Adipocyte (in vitro differentiated cells): ENCODE data around the gene SCN1A.
A peak's percentile ranks its signal among the peaks of the same experiment; 100 is the strongest.
"Not testable (repeated sequence)": the region's sequence is repeated elsewhere in the genome, so short reads cannot be mapped to it uniquely, and the experiment has no call there.

Experiments used
- DNase-seq: peaks from one replicate; pipeline ENCODE4 v3.0.0-alpha.2; 2015; ENCODE audit warnings: low read depth
- H3K27me3 ChIP-seq: replicated peaks from 2 replicates; pipeline ENCODE4 v1.7.0; 2013; ENCODE audit warnings: mild to moderate bottlenecking, low read length, moderate library complexity; ENCODE audit not compliant: control insufficient read depth, insufficient read depth
- H3K36me3 ChIP-seq: 2 replicates; pipeline ENCODE4 v1.7.0; 2013; ENCODE audit warnings: low read length, mild to moderate bottlenecking, moderate library complexity; ENCODE audit not compliant: control insufficient read depth, insufficient read depth, severe bottlenecking
- H3K4me1 ChIP-seq: 2 replicates; pipeline ENCODE4 v1.7.0; 2013; ENCODE audit warnings: mild to moderate bottlenecking, low read length, moderate library complexity; ENCODE audit not compliant: control insufficient read depth, insufficient read depth
- H3K4me3 ChIP-seq: 2 replicates; pipeline ENCODE4 v1.7.0; 2013; ENCODE audit warnings: mild to moderate bottlenecking, low read length, moderate library complexity
- H3K9ac ChIP-seq: 2 replicates; pipeline ENCODE4 v1.7.0; 2013; ENCODE audit warnings: mild to moderate bottlenecking, low read length, moderate library complexity
- H3K9me3 ChIP-seq: 2 replicates; pipeline ENCODE4 v1.7.0; 2013; ENCODE audit warnings: mild to moderate bottlenecking, low read length, moderate library complexity; ENCODE audit not compliant: control insufficient read depth

Gene SCN1A

GRCh38 chr2:166041613-166042012 lies 86.2 kb downstream of the SCN1A start:
- H3K9ac ChIP-seq, result no peak overlapping the region
- no peak for DNase-seq
- H3K36me3 ChIP-seq, result no peaks in the 10 kb centered on the region
- no peaks in the 10 kb centered on the region for H3K27me3 ChIP-seq
- H3K4me3 ChIP-seq, result no peak overlapping the region
- no peaks in the 10 kb centered on the region for H3K9me3 ChIP-seq
- no peaks in the 10 kb centered on the region for H3K4me1 ChIP-seq

GRCh38 chr2:166032361-166032760 lies 95.5 kb downstream of the SCN1A start:
- Histone ChIP-seq H3K9ac (no peak overlapping the region), H3K4me3 (no peak overlapping the region), H3K27me3 (no peaks in the 10 kb centered on the region), H3K36me3 (no peaks in the 10 kb centered on the region), H3K9me3 (no peaks in the 10 kb centered on the region), H3K4me1 (peaks cover 7% of the 10 kb centered on the region)
- peak; percentile 51 for DNase-seq

GRCh38 chr2:166031054-166031453 lies 96.8 kb downstream of the SCN1A start:
- Histone ChIP-seq H3K4me1 (peaks cover 7% of the 10 kb centered on the region), H3K9ac (no peak overlapping the region)
- no peak for DNase-seq

GRCh38 chr2:166025313-166025712 lies 102.5 kb downstream of the SCN1A start:
- H3K27me3 ChIP-seq, result no peaks in the 10 kb centered on the region
- no peaks in the 10 kb centered on the region for H3K36me3 ChIP-seq
- no peak for DNase-seq
- H3K9me3 ChIP-seq, result no peaks in the 10 kb centered on the region
- no peak overlapping the region for H3K4me3 ChIP-seq
- no peaks in the 10 kb centered on the region for H3K4me1 ChIP-seq
- no peak overlapping the region for H3K9ac ChIP-seq

More at GRCh38 chr2:166031054-166031453, 96.8 kb downstream of the SCN1A start:
- H3K27me3 ChIP-seq, result no peaks in the 10 kb centered on the region
- H3K36me3 ChIP-seq, result no peaks in the 10 kb centered on the region
- H3K9me3 ChIP-seq, result no peaks in the 10 kb centered on the region
- H3K4me3 ChIP-seq, result no peak overlapping the region

GRCh38 chr2:166017208-166017607 lies 110.6 kb downstream of the SCN1A start:
- H3K36me3 ChIP-seq, result no peaks in the 10 kb centered on the region
- H3K9ac ChIP-seq, result no peak overlapping the region
- no peaks in the 10 kb centered on the region for H3K27me3 ChIP-seq
- no peaks in the 10 kb centered on the region for H3K4me1 ChIP-seq
- DNase-seq, result no peak
- peaks cover 6% of the 10 kb centered on the region for H3K9me3 ChIP-seq
- no peak overlapping the region for H3K4me3 ChIP-seq

- DNase-seq, result no peak
- Histone ChIP-seq H3K9me3 (peaks cover 4% of the 10 kb centered on the region), H3K9ac (no peak overlapping the region), H3K27me3 (no peaks in the 10 kb centered on the region), H3K4me1 (no peaks in the 10 kb centered on the region), H3K36me3 (no peaks in the 10 kb centered on the region), H3K4me3 (no peak overlapping the region)
Measured at GRCh38 chr2:166013878-166014277, 113.9 kb downstream of the SCN1A start.

- H3K9me3 ChIP-seq, result no peaks in the 10 kb centered on the region
- H3K9ac ChIP-seq, result no peak overlapping the region
- H3K36me3 ChIP-seq, result no peaks in the 10 kb centered on the region
- no peaks in the 10 kb centered on the region for H3K4me1 ChIP-seq
- H3K4me3 ChIP-seq, result no peak overlapping the region
- H3K27me3 ChIP-seq, result no peaks in the 10 kb centered on the region
- no peak for DNase-seq
Measured at GRCh38 chr2:166011660-166012059, 116.2 kb downstream of the SCN1A start.

GRCh38 chr2:166000401-166000800 lies 127.4 kb downstream of the SCN1A start:
- Histone ChIP-seq H3K4me1 (peaks cover 4% of the 10 kb centered on the region), H3K36me3 (no peaks in the 10 kb centered on the region), H3K9ac (no peak overlapping the region), H3K4me3 (no peak overlapping the region), H3K27me3 (no peaks in the 10 kb centered on the region), H3K9me3 (no peaks in the 10 kb centered on the region)
- no peak for DNase-seq

GRCh38 chr2:165990846-165991245 lies 137.0 kb downstream of the SCN1A start:
- Histone ChIP-seq H3K27me3 (no peaks in the 10 kb centered on the region), H3K4me3 (no peak overlapping the region), H3K9ac (no peak overlapping the region), H3K36me3 (no peaks in the 10 kb centered on the region), H3K4me1 (no peaks in the 10 kb centered on the region), H3K9me3 (no peaks in the 10 kb centered on the region)
- no peak for DNase-seq

- Histone ChIP-seq H3K36me3 (no peaks in the 10 kb centered on the region), H3K27me3 (no peaks in the 10 kb centered on the region), H3K4me1 (no peaks in the 10 kb centered on the region), H3K9me3 (no peaks in the 10 kb centered on the region), H3K4me3 (no peak overlapping the region), H3K9ac (no peak overlapping the region)
- DNase-seq, result no peak
Measured at GRCh38 chr2:165989851-165990250, 138.0 kb downstream of the SCN1A start.

- Histone ChIP-seq H3K4me3 (no peak overlapping the region), H3K36me3 (no peaks in the 10 kb centered on the region), H3K27me3 (no peaks in the 10 kb centered on the region), H3K4me1 (no peaks in the 10 kb centered on the region), H3K9ac (no peak overlapping the region), H3K9me3 (no peaks in the 10 kb centered on the region)
- no peak for DNase-seq
Measured at GRCh38 chr2:165985120-165985519, 142.7 kb downstream of the SCN1A start.

GRCh38 chr2:165972161-165972560 lies 155.7 kb downstream of the SCN1A start:
- not testable (repeated sequence) for H3K4me3 ChIP-seq, H3K4me1 ChIP-seq, H3K27me3 ChIP-seq, DNase-seq, H3K36me3 ChIP-seq, H3K9ac ChIP-seq, H3K9me3 ChIP-seq
